Fibroblast of villous mesenchyme (primary cell): ENCODE data around the gene LRRC36. TPM values are rescaled to one million over a fixed set of nuclear protein-coding genes. Genes with fewer than 3 reads are reported as not detected.

Experiments
- DNase-seq: peaks from one replicate; pipeline ENCODE4 v3.0.0-alpha.2; 2010; ENCODE audit warnings: low read depth
- H3K4me3 ChIP-seq: 2 replicates; pipeline ENCODE4 v1.5.1; 2011; ENCODE audit warnings: low read depth, mild to moderate bottlenecking, low read length
- total RNA-seq: library from RNA; depleted of rRNA; stranded (reverse); fragments of >200 nt; gene quantifications from 2 replicates; pipeline ENCODE4 v1.2.3, GENCODE V29; 2012
- TF ChIP-seq, protein P1 (sequence below): IDR thresholded peaks from 2 replicates; pipeline ENCODE4 v1.5.1; 2012; ENCODE audit warnings: low read depth, mild to moderate bottlenecking, low read length; ENCODE audit not compliant: insufficient read depth

Gene LRRC36
- total RNA-seq, 1 donor = not detected

DNA sequence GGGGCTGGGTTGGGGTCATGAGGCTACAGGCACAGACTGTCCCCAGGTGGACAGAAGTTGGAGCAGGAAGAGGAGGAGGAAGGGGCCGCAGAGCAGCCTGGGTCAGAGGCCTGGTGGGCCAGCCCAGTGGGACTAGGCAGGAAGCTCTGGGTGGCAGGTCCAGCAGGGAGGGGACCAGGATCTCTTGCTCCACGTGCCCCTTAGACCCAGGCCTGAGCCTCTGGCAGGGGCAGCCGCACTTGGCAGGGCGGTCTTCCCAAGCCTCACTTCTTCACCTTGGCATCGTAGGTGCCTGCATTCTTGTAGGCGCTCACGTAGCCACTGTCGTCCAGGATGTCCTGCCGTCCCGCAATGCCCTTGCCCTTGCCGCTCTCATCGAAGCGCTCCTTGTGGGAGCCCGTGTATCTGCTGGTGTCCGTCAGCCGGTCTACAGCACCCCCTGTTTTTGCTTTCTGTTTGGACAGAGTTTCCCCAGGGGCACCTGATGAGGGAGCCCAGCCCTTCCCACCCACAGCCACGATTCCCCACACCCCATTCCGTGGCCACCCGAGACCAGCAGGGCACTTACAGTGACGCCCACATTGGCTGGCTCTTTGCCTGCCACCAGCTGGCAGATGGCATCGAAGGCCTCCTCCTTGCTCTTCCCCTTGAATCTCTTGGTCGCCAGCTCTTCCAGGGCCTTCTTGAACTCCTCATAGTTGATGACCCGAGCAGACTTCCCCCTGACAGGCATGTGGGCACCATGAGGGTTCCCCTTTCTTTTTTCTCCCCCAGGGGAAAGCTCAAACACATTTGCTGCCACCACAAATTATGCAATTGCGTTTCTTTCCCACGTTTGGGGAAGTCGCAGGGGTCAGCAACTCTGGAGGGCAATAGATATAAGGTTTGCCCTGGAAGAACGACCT, 63.5 kb downstream of the LRRC36 start:
- H3K4me3 ChIP-seq = no peak overlapping the region
- TF ChIP-seq, protein P1, sequence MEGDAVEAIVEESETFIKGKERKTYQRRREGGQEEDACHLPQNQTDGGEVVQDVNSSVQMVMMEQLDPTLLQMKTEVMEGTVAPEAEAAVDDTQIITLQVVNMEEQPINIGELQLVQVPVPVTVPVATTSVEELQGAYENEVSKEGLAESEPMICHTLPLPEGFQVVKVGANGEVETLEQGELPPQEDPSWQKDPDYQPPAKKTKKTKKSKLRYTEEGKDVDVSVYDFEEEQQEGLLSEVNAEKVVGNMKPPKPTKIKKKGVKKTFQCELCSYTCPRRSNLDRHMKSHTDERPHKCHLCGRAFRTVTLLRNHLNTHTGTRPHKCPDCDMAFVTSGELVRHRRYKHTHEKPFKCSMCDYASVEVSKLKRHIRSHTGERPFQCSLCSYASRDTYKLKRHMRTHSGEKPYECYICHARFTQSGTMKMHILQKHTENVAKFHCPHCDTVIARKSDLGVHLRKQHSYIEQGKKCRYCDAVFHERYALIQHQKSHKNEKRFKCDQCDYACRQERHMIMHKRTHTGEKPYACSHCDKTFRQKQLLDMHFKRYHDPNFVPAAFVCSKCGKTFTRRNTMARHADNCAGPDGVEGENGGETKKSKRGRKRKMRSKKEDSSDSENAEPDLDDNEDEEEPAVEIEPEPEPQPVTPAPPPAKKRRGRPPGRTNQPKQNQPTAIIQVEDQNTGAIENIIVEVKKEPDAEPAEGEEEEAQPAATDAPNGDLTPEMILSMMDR = no peak
- no peak for DNase-seq

DNA sequence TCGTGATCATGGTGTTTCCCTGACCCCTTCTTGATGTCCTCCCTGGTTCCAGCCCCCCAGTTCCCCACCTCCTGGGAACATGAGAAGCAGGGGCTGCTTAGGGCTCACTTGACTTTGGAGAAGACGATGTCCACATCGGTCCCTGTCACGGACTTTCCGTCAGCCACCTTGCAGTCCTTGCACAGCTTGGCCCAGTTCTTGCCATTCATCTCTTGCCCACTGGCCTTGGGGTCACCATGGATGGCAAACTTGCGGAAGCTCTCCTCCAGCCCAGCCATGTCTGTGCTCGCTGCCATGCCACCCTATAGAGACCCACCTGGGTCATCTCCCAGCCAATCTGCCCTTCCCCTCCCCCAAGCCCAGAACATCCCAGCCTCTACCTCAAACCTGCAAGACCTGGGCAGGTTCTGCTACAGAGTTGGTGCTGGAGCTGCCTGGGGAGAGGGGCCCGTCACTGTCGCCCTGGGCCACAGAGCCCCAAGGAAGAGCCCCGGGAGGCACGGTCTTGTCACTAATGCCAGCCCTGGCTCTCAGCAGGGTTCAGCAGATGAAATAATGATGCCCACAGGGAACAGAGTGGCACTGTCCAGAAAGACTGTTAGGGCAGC, 64.3 kb downstream of the LRRC36 start:
- DNase-seq = no peak
- no peak overlapping the region for H3K4me3 ChIP-seq
- TF ChIP-seq, protein P1 = no peak

DNA sequence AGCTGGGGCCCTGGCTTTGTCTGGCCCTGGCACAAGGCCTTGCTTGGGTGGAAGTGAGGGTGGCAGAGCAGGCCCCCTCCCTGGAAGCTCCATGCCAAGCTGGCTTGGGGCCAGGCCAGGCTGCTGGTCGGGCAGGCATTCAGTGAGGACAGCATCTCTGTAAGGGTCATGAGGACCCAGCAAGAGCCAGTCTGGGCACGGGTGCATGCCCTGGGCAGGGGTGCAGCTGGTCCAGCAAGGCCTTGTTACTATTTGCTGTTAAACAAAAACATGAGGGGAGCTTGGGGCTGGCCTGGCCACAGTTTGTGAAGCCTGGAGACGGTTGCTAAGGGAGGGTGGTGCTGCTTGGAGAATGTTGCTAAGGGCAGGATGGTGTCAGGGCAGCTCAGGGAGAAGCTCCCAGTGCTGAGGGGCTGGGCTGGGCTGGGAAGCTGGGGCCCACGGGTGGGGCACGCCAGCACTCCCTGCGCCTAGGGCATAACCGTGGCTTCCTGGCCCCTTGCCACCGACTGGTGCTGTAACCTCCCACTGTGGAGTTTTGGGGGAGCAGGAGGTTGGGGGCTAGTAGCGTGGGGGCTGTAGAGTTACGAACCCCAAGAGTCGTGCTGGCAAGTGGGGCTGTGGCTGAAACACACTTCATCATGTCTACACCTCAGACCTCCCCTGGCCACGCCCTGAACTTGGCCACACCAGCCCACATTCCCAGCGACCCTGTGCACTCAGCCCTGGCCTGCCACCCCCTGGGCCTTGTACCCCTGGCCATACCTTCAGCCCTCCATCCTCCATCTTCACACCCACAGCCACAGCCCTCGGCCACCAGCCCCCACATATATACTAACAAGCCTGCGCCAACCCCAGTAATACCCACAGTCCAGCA, 65.0 kb downstream of the LRRC36 start:
- DNase-seq = no peak
- no peak overlapping the region for H3K4me3 ChIP-seq
- TF ChIP-seq, protein P1 = no peak

DNA sequence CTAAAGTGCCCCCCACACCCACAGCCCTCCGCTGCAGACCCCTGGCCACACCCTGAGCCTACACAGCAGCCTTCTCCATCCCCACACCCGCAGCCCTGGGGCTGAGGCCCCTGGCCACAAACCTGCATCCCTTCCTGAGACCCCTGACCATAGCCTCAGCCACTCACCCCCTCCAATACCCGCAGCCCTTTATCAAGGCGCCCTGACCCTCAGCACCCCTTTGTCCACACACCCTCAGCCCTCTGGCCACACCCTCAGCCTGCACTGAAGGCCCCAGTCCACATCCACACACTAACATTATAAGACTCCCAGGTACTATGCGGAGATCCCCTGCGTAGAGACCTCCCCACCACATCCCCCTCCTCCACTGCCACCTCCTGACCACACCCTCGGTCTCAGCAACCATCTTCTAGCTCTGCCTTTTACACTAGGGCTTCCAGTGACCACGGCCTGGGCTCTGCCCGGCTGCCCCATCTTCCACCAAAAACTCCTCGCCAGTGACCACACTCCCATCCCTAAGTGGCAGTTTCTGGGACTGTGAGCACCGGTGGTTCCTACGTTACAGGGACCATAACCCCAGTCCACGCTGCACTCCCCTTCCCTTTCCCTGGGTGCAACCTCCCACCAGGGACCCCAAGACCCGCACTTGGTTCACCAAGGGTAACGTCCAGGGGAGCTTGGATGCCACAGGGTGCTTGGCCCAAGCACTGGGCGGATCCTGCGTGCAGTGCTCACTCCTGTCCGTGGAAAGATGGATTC, 65.9 kb downstream of the LRRC36 start:
- H3K4me3 ChIP-seq = peak overlapping the region; percentile 48
- DNase-seq = no peak
- TF ChIP-seq, protein P1 = no peak

DNA sequence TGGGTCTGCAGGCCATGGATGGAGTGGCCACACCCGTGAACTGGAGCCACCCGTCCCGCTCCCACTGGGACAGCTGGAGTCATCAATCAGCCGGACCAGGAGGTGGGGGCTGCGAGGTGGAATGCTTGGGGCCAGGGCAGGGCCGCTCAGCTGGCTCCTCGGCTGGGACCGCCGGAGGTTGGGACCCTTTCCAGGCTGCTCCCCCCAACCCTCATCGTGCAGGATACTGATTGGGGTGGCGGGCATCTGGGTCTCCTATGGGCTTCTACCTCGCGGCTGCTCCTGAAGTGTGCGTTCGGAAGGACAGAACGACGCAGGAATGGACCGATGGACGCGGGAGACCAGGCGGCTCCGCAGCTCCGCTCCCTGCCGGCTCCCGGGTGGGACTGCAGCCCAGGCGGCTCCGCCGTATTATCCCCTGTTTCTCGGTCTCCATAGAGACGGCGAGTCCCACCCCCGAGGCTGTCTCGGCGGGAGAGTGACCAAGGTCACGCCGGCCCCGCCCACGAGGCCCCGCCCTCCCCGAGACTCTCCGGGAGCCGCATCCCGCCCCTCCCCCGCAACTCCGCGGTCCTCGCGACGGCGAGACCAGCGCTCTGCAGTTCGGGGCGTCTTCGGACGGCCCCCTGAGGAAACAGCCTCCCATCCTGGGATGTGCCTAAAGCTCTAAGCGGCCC, 66.6 kb downstream of the LRRC36 start, which contains the start of gene TPPP3:
TSS of gene TPPP3 (minus strand) at position 388 of the 677 bp plus-strand sequence. CDS start 2,387 bp downstream, outside the sequence.
- peak within 1 kb of the TSS; percentile 48 for H3K4me3 ChIP-seq
- TF ChIP-seq, protein P1 = peak; percentile 66

More for the DNA sequence above, 66.6 kb downstream of the LRRC36 start, which contains the start of gene TPPP3:
- DNase-seq = peak; percentile 84
